Astrocyte (in vitro differentiated cells and primary cell): ENCODE data around the gene ECT2. TPM values are rescaled to one million over a fixed set of nuclear protein-coding genes. Genes with fewer than 3 reads are reported as not detected.

ENCODE experiments used
- DNase-seq: peaks from one replicate; pipeline ENCODE4 v3.0.0-alpha.2; 2010; ENCODE audit warnings: low read depth
- FAIRE-seq: peaks from 2 replicates; lab custom pipeline; 2011; peaks lifted over from hg19 to GRCh38; lab: Jason Lieb, UNC
- H2AFZ ChIP-seq: 2 replicates; pipeline ENCODE4 v1.6.0; 2012; ENCODE audit warnings: low read depth, low read length, inconsistent platforms
- H3K27ac ChIP-seq: 2 replicates; pipeline ENCODE4 v1.5.1; 2011; ENCODE audit warnings: low read depth, low read length, inconsistent platforms
- H3K27me3 ChIP-seq: 2 replicates; pipeline ENCODE4 v1.6.0; 2011; ENCODE audit warnings: low read length, inconsistent platforms; ENCODE audit not compliant: insufficient read depth
- H3K36me3 ChIP-seq: 2 replicates; pipeline ENCODE4 v1.5.1; 2011; ENCODE audit warnings: low read length, inconsistent platforms; ENCODE audit not compliant: insufficient read depth
- H3K4me1 ChIP-seq: 2 replicates; pipeline ENCODE4 v1.5.1; 2011; ENCODE audit warnings: low read length, inconsistent platforms; ENCODE audit not compliant: insufficient read depth
- H3K4me2 ChIP-seq: 2 replicates; pipeline ENCODE4 v1.6.0; 2012; ENCODE audit warnings: low read length, inconsistent platforms
- H3K4me3 ChIP-seq: 2 replicates; pipeline ENCODE4 v1.5.1; 2011; ENCODE audit warnings: low read depth, mild to moderate bottlenecking, low read length, inconsistent platforms; ENCODE audit not compliant: insufficient read depth
- H3K79me2 ChIP-seq: 2 replicates; pipeline ENCODE4 v1.6.0; 2012; ENCODE audit warnings: mild to moderate bottlenecking, low read length, inconsistent platforms; ENCODE audit not compliant: insufficient read depth
- H3K9ac ChIP-seq: 2 replicates; pipeline ENCODE4 v1.6.0; 2012; ENCODE audit warnings: mild to moderate bottlenecking, low read length, inconsistent platforms
- H3K9me3 ChIP-seq: 2 replicates; pipeline ENCODE4 v1.5.1; 2012; ENCODE audit warnings: low read depth, mild to moderate bottlenecking, low read length, inconsistent platforms; ENCODE audit not compliant: insufficient read depth
- H4K20me1 ChIP-seq: 2 replicates; pipeline ENCODE4 v1.6.0; 2012; ENCODE audit warnings: low read length, inconsistent platforms; ENCODE audit not compliant: insufficient read depth
- H3K27ac Mint-ChIP-seq: one replicate; pipeline ENCODE4 v1.8.0; 2021; ENCODE audit warnings: mild to moderate bottlenecking, mixed read lengths; ENCODE audit not compliant: unreplicated experiment
- H3K27me3 Mint-ChIP-seq: one replicate; pipeline ENCODE4 v1.8.0; 2021; ENCODE audit warnings: low read depth, mixed read lengths; ENCODE audit not compliant: unreplicated experiment
- H3K36me3 Mint-ChIP-seq: one replicate; pipeline ENCODE4 v1.8.0; 2021; ENCODE audit warnings: low read depth, mixed read lengths; ENCODE audit not compliant: unreplicated experiment
- H3K4me1 Mint-ChIP-seq: one replicate; pipeline ENCODE4 v1.8.0; 2021; ENCODE audit warnings: low read depth, mixed read lengths; ENCODE audit not compliant: unreplicated experiment
- H3K4me3 Mint-ChIP-seq: one replicate; pipeline ENCODE4 v1.8.0; 2021; ENCODE audit warnings: mild to moderate bottlenecking, moderate library complexity, mixed read lengths; ENCODE audit not compliant: unreplicated experiment
- H3K9me3 Mint-ChIP-seq: one replicate; pipeline ENCODE4 v1.8.0; 2021; ENCODE audit warnings: mild to moderate bottlenecking, mixed read lengths; ENCODE audit not compliant: unreplicated experiment
- CTCF ChIP-seq: IDR thresholded peaks from 2 replicates; pipeline ENCODE4 v1.5.1; 2011; ENCODE audit warnings: low read depth, mild to moderate bottlenecking, inconsistent platforms, low read length, moderate library complexity; ENCODE audit not compliant: insufficient read depth
- EZH2 ChIP-seq: IDR thresholded peaks from 2 replicates; pipeline ENCODE4 v1.6.1; 2012; ENCODE audit warnings: mild to moderate bottlenecking, low read length, inconsistent platforms; ENCODE audit not compliant: insufficient read depth
- total RNA-seq: library from RNA; stranded (reverse); gene quantifications from 2 replicates; pipeline ENCODE4 v1.2.1, GENCODE V29; 2021

ECT2 gene
- total RNA-seq, 1 donor from 2014 or later: 16.4 TPM

- Histone ChIP-seq H3K27me3 (no peaks in the 10 kb centered on the region), H3K36me3 (no peaks in the 10 kb centered on the region), H2AFZ (no peak overlapping the region), H3K9ac (no peak overlapping the region), H3K4me3 (no peak overlapping the region), H4K20me1 (no peaks in the 10 kb centered on the region), H3K79me2 (no peaks in the 10 kb centered on the region), H3K9me3 (no peaks in the 10 kb centered on the region), H3K4me1 (peaks cover 13% of the 10 kb centered on the region), H3K4me2 (peak overlapping the region; percentile 27), H3K27ac (no peak overlapping the region)
- FAIRE-seq: peak; percentile 55
- no peak overlapping the region for H3K27ac Mint-ChIP-seq
- no peaks in the 10 kb centered on the region for H3K36me3 Mint-ChIP-seq
- H3K27me3 Mint-ChIP-seq: no peaks in the 10 kb centered on the region
- TF ChIP-seq CTCF (no peak), EZH2 (no peak)
- peak; percentile 80 for DNase-seq
- no peaks in the 10 kb centered on the region for H3K9me3 Mint-ChIP-seq
- H3K4me3 Mint-ChIP-seq: no peak overlapping the region
- H3K4me1 Mint-ChIP-seq: peaks cover 16% of the 10 kb centered on the region
These were observed 98.4 kb downstream of the ECT2 start for GRCh38 chr3:172848910-172849309.

GRCh38 chr3:172853005-172853404 is 102.5 kb downstream of the ECT2 start:
- H3K9ac ChIP-seq: no peak overlapping the region
- peaks cover 13% of the 10 kb centered on the region for H3K4me1 ChIP-seq
- no peak overlapping the region for H2AFZ ChIP-seq
- no peaks in the 10 kb centered on the region for H3K27me3 ChIP-seq
- no peaks in the 10 kb centered on the region for H3K9me3 ChIP-seq
- H3K27ac ChIP-seq: no peak overlapping the region
- H3K79me2 ChIP-seq: no peaks in the 10 kb centered on the region
- FAIRE-seq (no peak), DNase-seq (no peak)
- no peaks in the 10 kb centered on the region for H4K20me1 ChIP-seq
- H3K4me3 ChIP-seq: no peak overlapping the region
- no peaks in the 10 kb centered on the region for H3K36me3 ChIP-seq
- Mint-ChIP-seq H3K27ac (no peak overlapping the region), H3K4me3 (no peak overlapping the region), H3K9me3 (no peaks in the 10 kb centered on the region), H3K36me3 (no peaks in the 10 kb centered on the region), H3K4me1 (peaks cover 9% of the 10 kb centered on the region), H3K27me3 (no peaks in the 10 kb centered on the region)
- TF ChIP-seq EZH2 (no peak), CTCF (no peak)
- H3K4me2 ChIP-seq: no peak overlapping the region

- Histone ChIP-seq H3K79me2 (no peaks in the 10 kb centered on the region), H3K4me3 (no peak overlapping the region), H3K27me3 (no peaks in the 10 kb centered on the region), H3K9ac (no peak overlapping the region), H4K20me1 (no peaks in the 10 kb centered on the region), H2AFZ (no peak overlapping the region), H3K36me3 (no peaks in the 10 kb centered on the region), H3K9me3 (no peaks in the 10 kb centered on the region), H3K4me1 (peaks cover 21% of the 10 kb centered on the region), H3K27ac (no peak overlapping the region), H3K4me2 (no peak overlapping the region)
- H3K27me3 Mint-ChIP-seq: no peaks in the 10 kb centered on the region
- no peak overlapping the region for H3K4me3 Mint-ChIP-seq
- no peaks in the 10 kb centered on the region for H3K36me3 Mint-ChIP-seq
- no peak for FAIRE-seq
- H3K9me3 Mint-ChIP-seq: no peaks in the 10 kb centered on the region
- TF ChIP-seq EZH2 (no peak), CTCF (no peak)
- no peak for DNase-seq
- H3K27ac Mint-ChIP-seq: no peak overlapping the region
- H3K4me1 Mint-ChIP-seq: peaks cover 10% of the 10 kb centered on the region
These were observed 103.6 kb downstream of the ECT2 start for GRCh38 chr3:172853921-172854666.
